Prostate gland (tissue), 2 donors: ENCODE results near the gene SEZ6L. TPM values are rescaled to one million over a fixed set of nuclear protein-coding genes. Genes with fewer than 3 reads are reported as not detected.
"Not testable (repeated sequence)": the region's sequence is repeated elsewhere in the genome, so short reads cannot be mapped to it uniquely, and the experiment has no call there.

Experiments used
- DNase-seq: peaks from one replicate; pipeline ENCODE4 v3.0.0-alpha.2; 2019; ENCODE audit warnings: low spot score
- H3K27ac ChIP-seq, 2 donors: fragments of 200-600 bp; sonication (generic); 2 replicates each; pipeline ENCODE4 v1.5.1; 2017 to 2019
- H3K27me3 ChIP-seq: fragments of 200-600 bp; sonication (generic); replicated peaks from 2 replicates; pipeline ENCODE4 v1.5.1; 2019; ENCODE audit not compliant: insufficient read depth
- H3K36me3 ChIP-seq, 2 donors: fragments of 200-600 bp; sonication (generic); 1 replicate in 1 of 2; 2 replicates in 1 of 2; pipeline versions ENCODE4 v1.5.1 to v1.8.1; 2017 to 2019
- H3K4me1 ChIP-seq: fragments of 200-600 bp; sonication (generic); replicated peaks from 2 replicates; pipeline ENCODE4 v1.5.1; 2019
- H3K4me3 ChIP-seq, 2 donors: fragments of 200-600 bp; sonication (generic); 2 replicates each; pipeline ENCODE4 v1.5.1; 2017 to 2019
- H3K9me3 ChIP-seq: fragments of 200-600 bp; sonication (generic); 2 replicates; pipeline ENCODE4 v1.5.1; 2017
- POLR2A ChIP-seq: fragments of 450-650 bp; IDR thresholded peaks from one replicate; pipeline ENCODE4 v1.6.1; 2016; ENCODE audit warnings: antibody characterized with exemption, mild to moderate bottlenecking
- POLR2AphosphoS5 ChIP-seq: sonication (generic); formaldehyde crosslinking; IDR thresholded peaks from one replicate; pipeline ENCODE4 v1.6.1; 2017; ENCODE audit warnings: antibody characterized with exemption
- WGBS: methylation state at CpG from one replicate; pipeline ENCODE4 v1.1.5; 2018; 5-methylcytosine and 5-hydroxymethylcytosine counted together
- intact Hi-C: fragments of 100-400 bp; cut with DNase I; formaldehyde crosslinking; loops from one replicate; pipeline ENCODE4 v1.14.2; 2022
- total RNA-seq, 2 donors: library from RNA; depleted of rRNA; stranded (reverse); fragments of >200 nt; gene quantifications; one replicate each; pipeline ENCODE4 v1.1.0, GENCODE V29; 2016
- TF ChIP-seq, protein P1 (sequence below), 4 experiments: fragments of 200-600 bp in 2 of 4; fragments of 450-650 bp in 2 of 4; sonication (generic) in 2 of 4; IDR thresholded peaks; 1 replicate in 3 of 4; 2 replicates in 1 of 4; pipeline ENCODE4 v1.5.1; 2016 to 2019; ENCODE audit warnings: antibody characterized with exemption in 4 of 4, mild to moderate bottlenecking in 2 of 4, moderate library complexity in 2 of 4

The SEZ6L gene
- total RNA-seq, 2 donors from 2014 or later = 0.45 to 0.64 TPM

DNA sequence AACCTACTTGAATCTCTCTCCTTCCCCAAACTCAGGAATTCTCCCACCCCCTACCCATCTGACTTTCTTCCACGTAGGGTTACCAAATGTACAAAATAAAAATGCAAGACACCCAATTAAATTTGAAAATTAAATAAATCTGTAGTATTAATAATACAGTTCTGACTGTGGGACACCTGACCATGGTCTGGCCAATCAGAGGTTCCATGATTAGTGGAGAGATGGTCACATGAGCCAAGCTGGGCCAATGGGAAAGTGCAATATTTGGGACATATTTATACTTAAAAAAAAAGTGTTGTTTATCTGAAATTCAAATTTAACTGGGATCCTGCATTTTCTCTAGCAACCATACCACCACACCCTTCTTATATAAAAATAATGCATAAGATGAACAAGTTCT lies 230.0 kb downstream of the SEZ6L start:
- intact Hi-C loops = no loop called here
- no peaks in the 10 kb centered on the region for H3K4me1 ChIP-seq
- H3K36me3 ChIP-seq = no peaks in the 10 kb centered on the region
- no peak overlapping the region for H3K27ac ChIP-seq
- no peaks in the 10 kb centered on the region for H3K9me3 ChIP-seq
- TF ChIP-seq POLR2AphosphoS5 (no peak), POLR2A (no peak)
- TF ChIP-seq, protein P1, sequence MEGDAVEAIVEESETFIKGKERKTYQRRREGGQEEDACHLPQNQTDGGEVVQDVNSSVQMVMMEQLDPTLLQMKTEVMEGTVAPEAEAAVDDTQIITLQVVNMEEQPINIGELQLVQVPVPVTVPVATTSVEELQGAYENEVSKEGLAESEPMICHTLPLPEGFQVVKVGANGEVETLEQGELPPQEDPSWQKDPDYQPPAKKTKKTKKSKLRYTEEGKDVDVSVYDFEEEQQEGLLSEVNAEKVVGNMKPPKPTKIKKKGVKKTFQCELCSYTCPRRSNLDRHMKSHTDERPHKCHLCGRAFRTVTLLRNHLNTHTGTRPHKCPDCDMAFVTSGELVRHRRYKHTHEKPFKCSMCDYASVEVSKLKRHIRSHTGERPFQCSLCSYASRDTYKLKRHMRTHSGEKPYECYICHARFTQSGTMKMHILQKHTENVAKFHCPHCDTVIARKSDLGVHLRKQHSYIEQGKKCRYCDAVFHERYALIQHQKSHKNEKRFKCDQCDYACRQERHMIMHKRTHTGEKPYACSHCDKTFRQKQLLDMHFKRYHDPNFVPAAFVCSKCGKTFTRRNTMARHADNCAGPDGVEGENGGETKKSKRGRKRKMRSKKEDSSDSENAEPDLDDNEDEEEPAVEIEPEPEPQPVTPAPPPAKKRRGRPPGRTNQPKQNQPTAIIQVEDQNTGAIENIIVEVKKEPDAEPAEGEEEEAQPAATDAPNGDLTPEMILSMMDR (IDR thresholded peaks at IDR 0.05) = no peak
- no peaks in the 10 kb centered on the region for H3K27me3 ChIP-seq
- 78% methylated on average over 1 of the region's 1 CpG for WGBS
- DNase-seq = no peak
- no peak overlapping the region for H3K4me3 ChIP-seq

DNA sequence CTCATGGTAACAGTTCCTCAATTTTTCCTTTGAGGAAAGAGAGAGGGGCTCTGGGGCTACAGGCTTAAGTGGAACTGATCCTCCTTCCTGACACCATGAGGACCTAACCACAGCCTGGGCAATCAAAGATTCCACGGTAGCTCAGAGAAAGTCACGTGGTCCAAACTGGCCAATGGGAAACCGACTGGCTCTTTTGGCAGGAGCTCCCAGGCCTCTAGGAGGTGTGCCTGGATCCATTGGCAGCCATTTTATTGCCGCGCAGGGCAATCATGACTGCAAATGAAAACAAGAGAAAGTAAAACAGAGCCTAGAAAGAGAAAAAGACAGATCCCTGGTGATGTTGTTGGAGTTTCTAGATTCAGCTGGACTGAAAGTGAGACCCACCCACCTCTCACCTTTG lies 232.5 kb downstream of the SEZ6L start:
- Histone ChIP-seq H3K27me3 (no peaks in the 10 kb centered on the region), H3K36me3 (no peaks in the 10 kb centered on the region), H3K4me3 (no peak overlapping the region), H3K4me1 (no peaks in the 10 kb centered on the region), H3K9me3 (no peaks in the 10 kb centered on the region), H3K27ac (no peak overlapping the region)
- no peak for DNase-seq
- intact Hi-C loops = no loop called here
- TF ChIP-seq, protein P1 (IDR thresholded peaks at IDR 0.05) = no peak
- TF ChIP-seq POLR2AphosphoS5 = no peak
- no peak for TF ChIP-seq POLR2A
- WGBS = 80% methylated on average over 5 of the region's 5 CpGs

DNA sequence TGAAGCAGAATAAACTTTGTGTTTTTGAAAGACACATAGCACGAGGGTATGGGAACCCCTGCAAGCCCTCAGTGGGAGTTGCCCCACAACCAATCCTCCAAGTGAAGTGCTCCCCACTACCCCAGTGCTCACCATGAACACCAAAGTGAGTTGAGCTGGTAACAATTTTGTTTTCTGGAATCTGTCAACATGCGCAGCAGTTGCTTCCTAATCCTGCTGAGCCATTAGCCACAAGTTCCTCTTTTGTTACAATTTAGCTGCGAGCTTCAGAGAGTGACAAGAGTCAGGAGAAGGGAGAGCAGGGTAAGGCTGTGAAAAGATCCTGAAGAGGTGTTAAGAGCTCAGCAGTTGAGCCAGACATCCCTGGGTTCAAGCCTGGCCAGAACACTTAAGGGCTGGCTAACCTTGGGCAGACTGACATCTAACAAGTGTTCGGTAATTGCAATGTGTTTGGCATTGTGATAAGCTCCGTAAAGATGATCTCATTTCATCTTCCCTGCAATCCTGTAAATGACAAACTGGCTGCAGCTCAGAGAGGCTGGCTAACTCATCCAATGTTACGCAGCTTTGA lies 235.7 kb downstream of the SEZ6L start:
- H3K27ac ChIP-seq = no peak overlapping the region
- TF ChIP-seq POLR2A (no peak), POLR2AphosphoS5 (no peak)
- TF ChIP-seq, protein P1 (IDR thresholded peaks at IDR 0.05) = no peak
- no peak overlapping the region for H3K4me3 ChIP-seq
- H3K4me1 ChIP-seq = no peaks in the 10 kb centered on the region
- H3K9me3 ChIP-seq = no peaks in the 10 kb centered on the region
- no peaks in the 10 kb centered on the region for H3K36me3 ChIP-seq
- DNase-seq = no peak
- intact Hi-C loops = no loop called here
- 51% methylated on average over 6 of the region's 6 CpGs for WGBS
- no peaks in the 10 kb centered on the region for H3K27me3 ChIP-seq

DNA sequence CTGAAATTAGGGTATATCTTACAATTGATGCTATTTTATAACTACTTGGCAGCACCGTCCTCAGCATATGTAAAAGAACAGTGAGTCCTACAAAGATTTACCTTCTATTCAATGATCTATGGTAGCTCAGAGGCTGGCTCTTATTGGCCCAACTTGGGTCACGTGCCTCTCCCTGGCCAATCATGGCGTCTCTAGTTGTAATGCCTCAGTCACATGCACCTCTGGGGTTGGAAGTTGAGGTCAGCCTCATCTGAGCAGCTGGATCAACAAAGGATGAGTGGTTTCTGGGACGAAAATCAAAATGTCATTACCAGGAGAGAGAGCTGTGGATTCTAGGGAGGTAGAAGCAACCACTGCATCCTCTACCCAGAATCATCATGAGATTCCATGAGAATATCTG lies 236.9 kb downstream of the SEZ6L start:
- intact Hi-C loops = no loop called here
- Histone ChIP-seq H3K27ac (no peak overlapping the region), H3K4me3 (no peak overlapping the region), H3K36me3 (no peaks in the 10 kb centered on the region), H3K9me3 (no peaks in the 10 kb centered on the region), H3K4me1 (no peaks in the 10 kb centered on the region), H3K27me3 (no peaks in the 10 kb centered on the region)
- TF ChIP-seq POLR2A (no peak), POLR2AphosphoS5 (no peak)
- TF ChIP-seq, protein P1 (IDR thresholded peaks at IDR 0.05) = no peak
- WGBS = 80% methylated on average over 4 of the region's 4 CpGs
- no peak for DNase-seq

DNA sequence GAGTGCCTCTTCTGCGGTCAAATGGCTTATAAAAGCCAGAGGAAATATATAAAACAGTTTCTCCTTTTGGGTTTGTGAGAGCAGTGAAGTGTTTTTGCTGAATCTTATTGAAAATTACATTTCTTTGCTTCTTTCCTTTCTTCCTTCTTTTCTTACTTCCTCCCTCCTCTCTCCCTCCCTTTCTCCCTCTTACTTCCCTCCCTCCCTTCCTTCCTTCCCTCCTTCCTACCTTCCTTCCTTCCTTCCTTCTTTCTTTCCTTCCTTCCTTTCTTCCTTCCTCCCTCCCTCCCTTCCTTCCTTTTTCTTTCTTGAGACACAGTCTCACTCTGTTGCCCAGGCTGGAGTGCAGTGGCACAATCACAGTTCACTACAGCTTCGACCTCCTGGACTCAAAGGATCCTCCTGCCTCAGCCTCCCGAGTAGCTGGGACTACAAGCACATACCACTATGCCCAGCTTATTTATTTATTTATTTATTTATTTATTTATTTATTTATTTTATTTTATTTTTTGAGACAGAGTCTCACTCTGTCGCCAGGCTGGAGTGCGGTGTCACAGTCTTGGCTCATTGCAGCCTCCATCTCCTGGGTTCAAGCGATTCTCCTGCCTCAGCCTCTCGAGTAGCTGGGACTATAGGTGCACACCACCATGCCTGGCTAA lies 239.4 kb downstream of the SEZ6L start:
- H3K4me1 ChIP-seq, H3K27me3 ChIP-seq, DNase-seq, H3K9me3 ChIP-seq, H3K4me3 ChIP-seq, H3K27ac ChIP-seq, intact Hi-C loops, H3K36me3 ChIP-seq: not testable (repeated sequence)
- WGBS = 91% methylated on average over 7 of the region's 7 CpGs
